ENCODE data around the gene FXYD6. TPM values are rescaled to one million over a fixed set of nuclear protein-coding genes. Genes with fewer than 3 reads are reported as not detected.
"Not testable (repeated sequence)": the region's sequence is repeated elsewhere in the genome, so short reads cannot be mapped to it uniquely, and the experiment has no call there.

Gene FXYD6
- 17.8 and 32.8 TPM in 2 replicates for total RNA-seq (2014; rRNA removed; shearing (Covaris generic))

- Histone ChIP-seq H3K4me3 (ENCODE audit: insufficient read depth, low read depth, low read length) (peak within 1 kb of the TSS; percentile 72), H3K27me3 (ENCODE audit: control insufficient read depth, insufficient read depth, low read length) (peaks cover 39% of the 10 kb centered on the region), H3K36me3 (replicated peaks; ENCODE audit: control insufficient read depth, insufficient read depth, low read length) (no peaks in the 10 kb centered on the region)
- peak; percentile 96 for DNase-seq
These were observed at the start of gene FXYD6 for GRCh38 chr11:117876341-117877119. FXYD6 (minus strand) TSS chr11:117876658; CDS start chr11:117842776, 33,882 bp downstream.

- DNase-seq; H3K27me3 ChIP-seq (ENCODE audit: control insufficient read depth, insufficient read depth, low read length); H3K4me3 ChIP-seq (ENCODE audit: insufficient read depth, low read depth, low read length); H3K36me3 ChIP-seq (replicated peaks; ENCODE audit: control insufficient read depth, insufficient read depth, low read length): not testable (repeated sequence)
These were observed 49.7 kb upstream of the FXYD6 start for GRCh38 chr11:117926166-117926565.

GRCh38 chr11:117925198-117925925 is 48.9 kb upstream of the FXYD6 start:
- H3K27me3 ChIP-seq (ENCODE audit: control insufficient read depth, insufficient read depth, low read length), result no peaks in the 10 kb centered on the region; the same call in 1 of the 2 replicates
- H3K4me3 ChIP-seq (ENCODE audit: insufficient read depth, low read depth, low read length), result no peak overlapping the region
- H3K36me3 ChIP-seq (replicated peaks; ENCODE audit: control insufficient read depth, insufficient read depth, low read length), result no peaks in the 10 kb centered on the region
- no peak for DNase-seq

- no peak overlapping the region for H3K4me3 ChIP-seq (ENCODE audit: insufficient read depth, low read depth, low read length)
- DNase-seq, result peak; percentile 36
- no peaks in the 10 kb centered on the region for H3K36me3 ChIP-seq (replicated peaks; ENCODE audit: control insufficient read depth, insufficient read depth, low read length)
- H3K27me3 ChIP-seq (ENCODE audit: control insufficient read depth, insufficient read depth, low read length), result no peaks in the 10 kb centered on the region; the same call in 1 of the 2 replicates
These were observed 48.2 kb upstream of the FXYD6 start for GRCh38 chr11:117924631-117925170.

GRCh38 chr11:117923773-117924172 is 47.3 kb upstream of the FXYD6 start:
- Histone ChIP-seq H3K4me3 (ENCODE audit: insufficient read depth, low read depth, low read length) (no peak overlapping the region), H3K27me3 (ENCODE audit: control insufficient read depth, insufficient read depth, low read length) (no peaks in the 10 kb centered on the region; the same call in 1 of the 2 replicates), H3K36me3 (replicated peaks; ENCODE audit: control insufficient read depth, insufficient read depth, low read length) (no peaks in the 10 kb centered on the region)
- peak; percentile 68 for DNase-seq

GRCh38 chr11:117923275-117923674 is 46.8 kb upstream of the FXYD6 start:
- Histone ChIP-seq H3K36me3 (replicated peaks; ENCODE audit: control insufficient read depth, insufficient read depth, low read length) (no peaks in the 10 kb centered on the region), H3K27me3 (ENCODE audit: control insufficient read depth, insufficient read depth, low read length) (no peaks in the 10 kb centered on the region; the same call in 1 of the 2 replicates), H3K4me3 (ENCODE audit: insufficient read depth, low read depth, low read length) (no peak overlapping the region)
- DNase-seq, result no peak

GRCh38 chr11:117921893-117922292 is 45.4 kb upstream of the FXYD6 start:
- no peaks in the 10 kb centered on the region for H3K36me3 ChIP-seq (replicated peaks; ENCODE audit: control insufficient read depth, insufficient read depth, low read length)
- no peak for DNase-seq
- no peaks in the 10 kb centered on the region for H3K27me3 ChIP-seq (ENCODE audit: control insufficient read depth, insufficient read depth, low read length)
- H3K4me3 ChIP-seq (ENCODE audit: insufficient read depth, low read depth, low read length), result no peak overlapping the region

GRCh38 chr11:117921456-117921855 is 45.0 kb upstream of the FXYD6 start:
- Histone ChIP-seq H3K4me3 (ENCODE audit: insufficient read depth, low read depth, low read length) (no peak overlapping the region), H3K36me3 (replicated peaks; ENCODE audit: control insufficient read depth, insufficient read depth, low read length) (no peaks in the 10 kb centered on the region), H3K27me3 (ENCODE audit: control insufficient read depth, insufficient read depth, low read length) (no peaks in the 10 kb centered on the region)
- no peak for DNase-seq

- no peaks in the 10 kb centered on the region for H3K36me3 ChIP-seq (replicated peaks; ENCODE audit: control insufficient read depth, insufficient read depth, low read length)
- no peak for DNase-seq
- H3K4me3 ChIP-seq (ENCODE audit: insufficient read depth, low read depth, low read length), result no peak overlapping the region
- H3K27me3 ChIP-seq (ENCODE audit: control insufficient read depth, insufficient read depth, low read length), result no peaks in the 10 kb centered on the region
These were observed 43.3 kb upstream of the FXYD6 start for GRCh38 chr11:117919781-117920221.

GRCh38 chr11:117919341-117919740 is 42.9 kb upstream of the FXYD6 start:
- H3K4me3 ChIP-seq (ENCODE audit: insufficient read depth, low read depth, low read length), result no peak overlapping the region
- no peaks in the 10 kb centered on the region for H3K36me3 ChIP-seq (replicated peaks; ENCODE audit: control insufficient read depth, insufficient read depth, low read length)
- no peaks in the 10 kb centered on the region; the same call in 1 of the 2 replicates for H3K27me3 ChIP-seq (ENCODE audit: control insufficient read depth, insufficient read depth, low read length)
- no peak for DNase-seq

GRCh38 chr11:117918366-117919255 is 42.2 kb upstream of the FXYD6 start:
- Histone ChIP-seq H3K27me3 (ENCODE audit: control insufficient read depth, insufficient read depth, low read length) (no peaks in the 10 kb centered on the region; the same call in 1 of the 2 replicates), H3K4me3 (ENCODE audit: insufficient read depth, low read depth, low read length) (no peak overlapping the region), H3K36me3 (replicated peaks; ENCODE audit: control insufficient read depth, insufficient read depth, low read length) (no peaks in the 10 kb centered on the region)
- no peak for DNase-seq

- H3K4me3 ChIP-seq (ENCODE audit: insufficient read depth, low read depth, low read length), result no peak overlapping the region
- H3K36me3 ChIP-seq (replicated peaks; ENCODE audit: control insufficient read depth, insufficient read depth, low read length), result no peaks in the 10 kb centered on the region
- H3K27me3 ChIP-seq (ENCODE audit: control insufficient read depth, insufficient read depth, low read length), result no peaks in the 10 kb centered on the region; the same call in 1 of the 2 replicates
- DNase-seq, result no peak
These were observed 41.2 kb upstream of the FXYD6 start for GRCh38 chr11:117917591-117918151.

GRCh38 chr11:117916956-117917355 is 40.5 kb upstream of the FXYD6 start:
- Histone ChIP-seq H3K27me3 (ENCODE audit: control insufficient read depth, insufficient read depth, low read length) (no peaks in the 10 kb centered on the region; the same call in 1 of the 2 replicates), H3K4me3 (ENCODE audit: insufficient read depth, low read depth, low read length) (no peak overlapping the region), H3K36me3 (replicated peaks; ENCODE audit: control insufficient read depth, insufficient read depth, low read length) (no peaks in the 10 kb centered on the region)
- DNase-seq, result no peak

All from H7 (cell line).